ENCODE data around the gene HLCS. TPM values are rescaled to one million over a fixed set of nuclear protein-coding genes. Genes with fewer than 3 reads are reported as not detected.

HLCS gene
- total RNA-seq, 1 donor from 2014 or later = 15.3 TPM

DNA sequence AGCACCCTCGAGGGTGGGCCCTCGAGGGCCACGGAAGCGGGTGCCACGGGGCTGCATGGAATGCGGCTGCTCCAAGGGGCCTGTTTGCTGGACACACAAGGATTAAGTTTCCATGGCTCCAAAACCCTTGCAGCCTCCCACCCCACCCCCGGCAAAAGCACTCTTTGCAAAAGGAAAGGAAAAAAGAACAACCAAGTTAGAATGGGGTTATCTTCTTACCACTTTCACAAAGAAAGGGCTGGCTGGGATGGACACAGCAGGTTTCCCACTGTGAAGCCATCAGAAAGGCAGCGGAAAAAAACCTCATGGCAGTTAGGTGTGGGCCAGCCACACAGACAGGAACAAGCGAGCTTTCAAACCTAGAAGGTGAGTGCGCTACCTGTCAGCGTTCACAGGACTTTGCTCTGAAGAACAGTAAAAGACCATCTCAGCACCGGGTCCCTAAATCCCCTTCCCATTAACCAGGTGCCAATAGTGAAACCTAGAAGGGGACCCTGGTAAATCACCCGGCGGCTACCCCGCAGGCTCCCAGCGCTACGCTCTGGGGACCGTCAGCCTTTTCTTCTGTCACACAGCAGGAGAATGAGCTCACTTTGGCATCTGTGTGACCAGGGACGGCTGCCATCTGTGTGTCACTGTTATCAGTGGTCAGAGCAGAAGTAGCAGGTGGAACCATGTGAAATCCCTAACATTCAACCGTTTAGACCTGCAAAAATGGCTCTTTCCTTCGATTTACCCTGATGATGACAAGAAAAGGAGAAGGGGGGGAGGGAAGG is 174.6 kb downstream of the HLCS start:
- Mint-ChIP-seq H3K36me3 (ENCODE audit: low read depth) (no peaks in the 10 kb centered on the region), H3K9me3 (peaks cover 4% of the 10 kb centered on the region), H3K27me3 (no peaks in the 10 kb centered on the region), H3K27ac (no peak overlapping the region), H3K4me3 (no peak overlapping the region), H3K4me1 (no peaks in the 10 kb centered on the region)
- no peak for DNase-seq
- intact Hi-C loops (cut with micrococcal nuclease) = no loop called here

- Mint-ChIP-seq H3K4me3 (no peak overlapping the region), H3K36me3 (ENCODE audit: low read depth) (no peaks in the 10 kb centered on the region), H3K9me3 (no peaks in the 10 kb centered on the region), H3K27ac (no peak overlapping the region), H3K27me3 (no peaks in the 10 kb centered on the region), H3K4me1 (no peaks in the 10 kb centered on the region)
- no peak for DNase-seq
- intact Hi-C loops (cut with micrococcal nuclease) = no loop called here
Observed at GRCh38 chr21:36791180-36791579, 175.3 kb downstream of the HLCS start.

DNA sequence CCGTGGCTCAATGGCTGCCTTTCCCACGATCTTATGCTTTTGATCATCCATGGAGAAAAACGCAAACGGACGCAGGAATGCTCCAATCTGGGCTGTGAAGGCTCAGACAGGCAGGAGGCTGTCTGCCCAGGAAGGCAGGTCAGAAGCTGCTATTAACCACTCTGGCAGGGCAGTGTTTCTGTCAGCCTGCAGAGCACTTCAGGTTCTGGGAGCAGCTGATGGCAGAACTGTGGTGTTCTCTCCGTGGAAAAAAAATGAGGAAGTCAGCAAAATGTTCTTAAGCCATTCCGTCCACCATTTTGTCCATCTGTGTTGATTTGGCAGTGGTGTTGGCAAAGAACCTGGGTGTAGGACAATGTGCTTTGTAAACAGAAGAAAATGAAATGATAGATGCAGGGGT is 175.9 kb downstream of the HLCS start:
- Mint-ChIP-seq H3K27ac (no peak overlapping the region), H3K27me3 (no peaks in the 10 kb centered on the region), H3K4me3 (no peak overlapping the region), H3K4me1 (no peaks in the 10 kb centered on the region), H3K36me3 (ENCODE audit: low read depth) (no peaks in the 10 kb centered on the region), H3K9me3 (no peaks in the 10 kb centered on the region)
- intact Hi-C loops (cut with micrococcal nuclease) = no loop called here
- DNase-seq = no peak

GRCh38 chr21:36788120-36788638 is 178.3 kb downstream of the HLCS start:
- Mint-ChIP-seq H3K36me3 (ENCODE audit: low read depth) (no peaks in the 10 kb centered on the region), H3K27ac (no peak overlapping the region), H3K9me3 (no peaks in the 10 kb centered on the region)

DNA sequence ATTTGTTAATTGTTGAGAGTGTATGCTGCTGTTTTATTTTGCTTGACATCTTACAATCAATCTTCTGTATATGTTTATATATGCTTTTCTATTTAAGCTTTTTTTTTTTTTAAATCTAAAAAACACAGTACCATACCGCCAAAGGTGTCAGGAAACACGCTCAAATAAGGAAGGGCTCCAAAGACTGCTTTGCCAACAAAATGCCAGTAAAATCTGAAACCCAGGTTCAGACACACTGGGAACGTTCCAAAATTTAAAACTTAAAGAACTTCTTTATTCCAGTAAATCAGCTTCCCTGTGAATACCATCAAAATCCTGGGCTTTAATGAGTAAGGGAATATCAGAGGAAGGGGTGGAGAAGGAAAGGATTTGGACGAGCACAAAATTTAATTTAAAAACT is 180.3 kb downstream of the HLCS start:
- no peaks in the 10 kb centered on the region for H3K9me3 Mint-ChIP-seq
- H3K27ac Mint-ChIP-seq = no peak overlapping the region
- H3K27me3 Mint-ChIP-seq = no peaks in the 10 kb centered on the region
- no peak overlapping the region for H3K4me3 Mint-ChIP-seq
- intact Hi-C loops (cut with micrococcal nuclease) = no loop called here
- H3K36me3 Mint-ChIP-seq (ENCODE audit: low read depth) = no peaks in the 10 kb centered on the region
- H3K4me1 Mint-ChIP-seq = no peaks in the 10 kb centered on the region
- DNase-seq = no peak

More at GRCh38 chr21:36788120-36788638, 178.3 kb downstream of the HLCS start:
- H3K27me3 Mint-ChIP-seq = no peaks in the 10 kb centered on the region
- H3K4me3 Mint-ChIP-seq = no peak overlapping the region
- no peak for DNase-seq
- intact Hi-C loops (cut with micrococcal nuclease) = no loop called here
- no peaks in the 10 kb centered on the region for H3K4me1 Mint-ChIP-seq

- no peaks in the 10 kb centered on the region for H3K9me3 Mint-ChIP-seq
- no peak for DNase-seq
- H3K27me3 Mint-ChIP-seq = no peaks in the 10 kb centered on the region
- no peak overlapping the region for H3K4me3 Mint-ChIP-seq
- H3K4me1 Mint-ChIP-seq = no peaks in the 10 kb centered on the region
- no peak overlapping the region for H3K27ac Mint-ChIP-seq
- intact Hi-C loops (cut with micrococcal nuclease) = no loop called here
- H3K36me3 Mint-ChIP-seq (ENCODE audit: low read depth) = no peaks in the 10 kb centered on the region
Observed at GRCh38 chr21:36785615-36786014, 180.9 kb downstream of the HLCS start.

DNA sequence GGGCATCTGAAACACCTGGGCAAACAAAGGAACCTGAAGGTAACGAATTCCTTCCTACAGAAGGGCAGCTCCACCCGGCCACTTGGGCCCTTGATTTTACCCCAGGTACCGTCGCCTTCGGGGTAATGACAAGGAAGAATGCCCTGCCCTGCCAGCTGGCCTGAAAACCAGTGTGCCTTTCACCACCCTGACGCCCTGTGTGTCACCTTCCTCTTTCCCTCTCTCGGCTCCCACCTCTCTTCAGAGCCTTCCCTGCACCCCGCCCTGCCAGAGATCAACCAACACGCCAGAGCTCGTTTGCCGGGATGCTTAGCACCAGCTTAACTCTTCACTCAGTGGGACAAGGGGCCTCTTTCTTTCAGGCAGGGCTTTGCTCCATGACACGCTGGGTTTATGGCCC is 181.5 kb downstream of the HLCS start:
- intact Hi-C loops (cut with micrococcal nuclease) = no loop called here
- no peak overlapping the region for H3K4me3 Mint-ChIP-seq
- H3K27me3 Mint-ChIP-seq = no peaks in the 10 kb centered on the region
- DNase-seq = no peak
- no peak overlapping the region for H3K27ac Mint-ChIP-seq
- no peaks in the 10 kb centered on the region for H3K4me1 Mint-ChIP-seq
- H3K9me3 Mint-ChIP-seq = no peaks in the 10 kb centered on the region
- no peaks in the 10 kb centered on the region for H3K36me3 Mint-ChIP-seq (ENCODE audit: low read depth)

- Mint-ChIP-seq H3K4me1 (no peaks in the 10 kb centered on the region), H3K9me3 (no peaks in the 10 kb centered on the region), H3K27ac (no peak overlapping the region), H3K27me3 (peaks cover 2% of the 10 kb centered on the region), H3K36me3 (ENCODE audit: low read depth) (no peaks in the 10 kb centered on the region), H3K4me3 (no peak overlapping the region)
- intact Hi-C loops (cut with micrococcal nuclease) = no loop called here
- no peak for DNase-seq
Observed at GRCh38 chr21:36783612-36784374, 182.7 kb downstream of the HLCS start.

DNA sequence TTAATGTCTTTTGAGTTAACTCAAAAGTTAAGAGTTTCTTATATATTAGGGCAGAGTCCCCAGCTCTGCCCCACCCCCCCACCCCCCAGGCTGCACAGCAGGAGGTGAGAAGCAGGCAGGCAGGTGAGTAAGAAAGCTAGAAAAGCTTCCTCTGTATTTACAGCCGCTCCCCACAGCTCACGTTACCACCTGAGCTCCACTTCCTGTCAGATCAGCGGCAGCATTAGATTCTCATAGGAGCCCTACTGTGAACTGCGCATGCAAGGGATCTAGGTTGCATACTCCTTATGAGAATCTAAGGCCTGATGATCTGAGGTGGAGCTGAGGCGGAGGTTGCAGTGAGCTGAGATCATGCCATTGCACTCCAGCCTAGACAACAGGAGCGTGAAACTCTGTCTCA is 185.6 kb downstream of the HLCS start:
- intact Hi-C loops (cut with micrococcal nuclease) = no loop called here
- H3K36me3 Mint-ChIP-seq (ENCODE audit: low read depth) = no peaks in the 10 kb centered on the region

GRCh38 chr21:36776981-36777617 is 189.4 kb downstream of the HLCS start:
- intact Hi-C loops (cut with micrococcal nuclease) = no loop called here
- H3K9me3 Mint-ChIP-seq = no peaks in the 10 kb centered on the region
- H3K27me3 Mint-ChIP-seq = peaks cover 2% of the 10 kb centered on the region
- no peak overlapping the region for H3K27ac Mint-ChIP-seq
- no peaks in the 10 kb centered on the region for H3K4me1 Mint-ChIP-seq
- H3K36me3 Mint-ChIP-seq (ENCODE audit: low read depth) = no peaks in the 10 kb centered on the region
- H3K4me3 Mint-ChIP-seq = no peak overlapping the region
- DNase-seq = no peak

More for the DNA sequence above, 185.6 kb downstream of the HLCS start:
- H3K9me3 Mint-ChIP-seq = no peaks in the 10 kb centered on the region
- H3K4me1 Mint-ChIP-seq = no peaks in the 10 kb centered on the region
- no peak for DNase-seq
- no peak overlapping the region for H3K27ac Mint-ChIP-seq
- peaks cover 2% of the 10 kb centered on the region for H3K27me3 Mint-ChIP-seq
- no peak overlapping the region for H3K4me3 Mint-ChIP-seq

GRCh38 chr21:36773995-36774394 is 192.5 kb downstream of the HLCS start:
- H3K27ac Mint-ChIP-seq = no peak overlapping the region
- DNase-seq = no peak
- H3K4me1 Mint-ChIP-seq = no peaks in the 10 kb centered on the region
- H3K27me3 Mint-ChIP-seq = no peaks in the 10 kb centered on the region
- no peak overlapping the region for H3K4me3 Mint-ChIP-seq
- no peaks in the 10 kb centered on the region for H3K36me3 Mint-ChIP-seq (ENCODE audit: low read depth)
- intact Hi-C loops (cut with micrococcal nuclease) = no loop called here
- no peaks in the 10 kb centered on the region for H3K9me3 Mint-ChIP-seq

DNA sequence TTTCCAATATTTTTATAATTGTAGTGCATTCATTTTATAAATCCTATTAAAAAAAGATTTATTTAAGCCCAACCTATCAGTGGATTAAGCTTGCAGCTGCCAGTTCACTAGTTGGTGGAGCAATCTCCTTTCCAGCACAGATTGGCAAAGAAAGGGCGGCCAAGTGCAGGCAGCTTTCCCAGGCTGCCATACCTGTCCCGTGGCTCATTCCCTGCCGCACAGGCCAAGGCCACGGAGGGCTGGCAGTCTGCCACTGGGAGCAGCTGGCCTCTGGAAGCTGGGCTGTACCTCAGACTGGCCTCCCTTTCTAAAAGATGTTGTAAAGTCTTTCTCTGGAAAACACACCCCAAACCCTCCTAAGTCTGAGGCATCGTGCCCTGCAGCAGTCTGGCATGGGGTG is 193.4 kb downstream of the HLCS start:
- intact Hi-C loops (cut with micrococcal nuclease) = no loop called here
- no peak for DNase-seq
- H3K4me1 Mint-ChIP-seq = no peaks in the 10 kb centered on the region
- no peaks in the 10 kb centered on the region for H3K9me3 Mint-ChIP-seq
- H3K4me3 Mint-ChIP-seq = no peak overlapping the region
- H3K36me3 Mint-ChIP-seq (ENCODE audit: low read depth) = no peaks in the 10 kb centered on the region
- H3K27me3 Mint-ChIP-seq = no peaks in the 10 kb centered on the region
- no peak overlapping the region for H3K27ac Mint-ChIP-seq

DNA sequence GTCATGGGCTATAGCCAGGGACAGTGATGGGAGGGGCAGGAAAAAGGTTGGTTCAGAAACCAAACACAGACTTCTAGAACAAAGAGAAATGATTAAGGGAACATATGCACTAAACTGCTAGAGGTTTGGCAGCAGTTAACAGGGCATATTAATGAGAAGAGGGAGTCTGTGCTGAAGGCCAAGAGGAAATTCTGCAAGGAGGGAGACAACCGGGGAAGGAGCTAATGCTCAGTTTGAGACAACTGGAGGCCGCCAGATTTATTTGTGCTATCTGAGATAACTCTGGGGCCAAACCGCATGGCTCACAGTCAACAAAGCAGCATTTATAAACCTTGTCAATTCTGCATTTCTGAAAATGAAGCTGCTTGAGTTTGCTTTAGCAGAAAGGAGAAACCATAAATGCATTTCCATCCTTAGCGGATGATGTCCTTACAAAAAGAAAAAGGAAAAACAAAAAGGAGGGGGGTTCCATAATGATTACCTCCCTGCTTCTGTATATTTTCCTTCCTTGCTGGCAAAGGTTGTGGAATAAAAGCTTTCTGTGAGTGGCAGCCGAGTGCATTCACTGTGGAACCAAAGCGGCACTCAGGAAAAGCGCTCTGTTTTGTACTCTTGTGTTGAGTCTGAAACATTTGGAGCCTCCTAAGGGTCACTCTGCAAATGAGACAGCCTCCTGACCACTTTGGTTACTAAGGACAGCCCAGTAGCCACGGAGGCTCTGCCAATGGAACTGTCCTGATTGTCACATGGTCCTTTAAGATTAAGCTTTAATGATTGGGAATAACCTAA is 197.2 kb downstream of the HLCS start:
- no peak for DNase-seq
- no peaks in the 10 kb centered on the region for H3K36me3 Mint-ChIP-seq (ENCODE audit: low read depth)
- H3K27ac Mint-ChIP-seq = no peak overlapping the region
- intact Hi-C loops (cut with micrococcal nuclease) = no loop called here
- no peak overlapping the region for H3K4me3 Mint-ChIP-seq
- H3K4me1 Mint-ChIP-seq = no peaks in the 10 kb centered on the region
- no peaks in the 10 kb centered on the region for H3K27me3 Mint-ChIP-seq
- no peaks in the 10 kb centered on the region for H3K9me3 Mint-ChIP-seq

Measured in activated CD4-positive, alpha-beta T cell treated with anti-CD3 and anti-CD28 coated beads, Interleukin-2, amount 10 ng/mL, durations not matched to agents 24 days and 14 days (primary cell).